ENCODE results near the gene CLDN22. TPM values are rescaled to one million over a fixed set of nuclear protein-coding genes. Genes with fewer than 3 reads are reported as not detected.

CLDN22 gene
- total and polyA plus RNA-seq, 9 of the 15 experiments (the other 6 are each of a cell fraction or from before 2014, with no cell fraction given): 0.21 TPM; not detected in 8

DNA sequence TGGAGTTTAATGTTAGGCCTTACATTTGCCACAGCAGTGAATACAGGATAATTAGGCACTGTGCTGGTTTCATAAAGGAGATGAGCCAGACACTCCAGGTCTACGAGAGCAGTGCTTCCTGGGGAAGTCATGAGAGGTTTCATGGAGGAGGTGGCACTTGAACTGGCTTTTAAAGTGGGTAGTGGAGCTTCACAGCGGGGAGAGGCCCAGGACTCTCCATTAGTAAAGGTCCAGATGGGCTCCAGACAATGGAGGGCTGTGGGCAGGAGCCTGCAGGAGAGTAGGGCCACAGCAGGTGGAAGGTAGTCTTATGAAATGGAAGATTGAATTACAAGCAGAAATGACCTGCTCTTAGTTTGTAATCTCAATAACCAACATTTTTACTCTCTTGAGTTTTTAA, 29.0 kb downstream of the CLDN22 start (continued):
- TF ChIP-seq PCBP2 (IDR thresholded peaks at IDR 0.05; ENCODE audit: low read depth, low read length, poor library complexity, severe bottlenecking): no peak
- TF ChIP-seq, protein P1, sequence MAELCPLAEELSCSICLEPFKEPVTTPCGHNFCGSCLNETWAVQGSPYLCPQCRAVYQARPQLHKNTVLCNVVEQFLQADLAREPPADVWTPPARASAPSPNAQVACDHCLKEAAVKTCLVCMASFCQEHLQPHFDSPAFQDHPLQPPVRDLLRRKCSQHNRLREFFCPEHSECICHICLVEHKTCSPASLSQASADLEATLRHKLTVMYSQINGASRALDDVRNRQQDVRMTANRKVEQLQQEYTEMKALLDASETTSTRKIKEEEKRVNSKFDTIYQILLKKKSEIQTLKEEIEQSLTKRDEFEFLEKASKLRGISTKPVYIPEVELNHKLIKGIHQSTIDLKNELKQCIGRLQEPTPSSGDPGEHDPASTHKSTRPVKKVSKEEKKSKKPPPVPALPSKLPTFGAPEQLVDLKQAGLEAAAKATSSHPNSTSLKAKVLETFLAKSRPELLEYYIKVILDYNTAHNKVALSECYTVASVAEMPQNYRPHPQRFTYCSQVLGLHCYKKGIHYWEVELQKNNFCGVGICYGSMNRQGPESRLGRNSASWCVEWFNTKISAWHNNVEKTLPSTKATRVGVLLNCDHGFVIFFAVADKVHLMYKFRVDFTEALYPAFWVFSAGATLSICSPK (IDR thresholded peaks at IDR 0.05; ENCODE audit: borderline replicate concordance): no peak

DNA sequence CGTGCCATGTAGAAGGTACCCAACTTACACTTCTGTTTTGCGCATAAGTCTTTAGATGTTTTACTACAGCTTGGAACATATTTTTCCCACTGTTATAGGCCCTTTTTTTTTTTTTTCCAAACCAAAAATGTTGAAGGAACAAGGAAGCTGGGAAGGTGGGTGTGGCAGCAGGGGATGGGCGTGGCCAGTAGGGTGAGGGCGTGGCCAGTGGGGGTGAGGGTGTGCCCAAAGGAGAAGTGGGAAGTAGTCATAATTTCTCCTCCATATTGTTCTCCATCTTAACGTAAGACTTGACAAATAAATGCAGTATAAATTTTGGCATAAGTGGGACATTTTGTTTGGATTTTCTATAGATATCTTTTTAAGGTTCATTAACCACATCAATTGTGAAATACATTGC, 30.4 kb downstream of the CLDN22 start:
- Histone ChIP-seq H4K20me1 (replicated peaks; ENCODE audit: control insufficient read depth, insufficient read depth, low read length) (no peaks in the 10 kb centered on the region), H2AFZ (ENCODE audit: low read depth, low read length) (peak overlapping the region; percentile 69; the same call in 1 of the 2 replicates), H3K36me3 (ENCODE audit: control insufficient read depth, insufficient read depth, low read length) (peaks cover 30% of the 10 kb centered on the region; the same call in 2 of the 3 replicates), H3K9ac (ENCODE audit: insufficient read depth in 1 of 2, low read depth in 2 of 2, low read length in 2 of 2) (no peak overlapping the region), H3K4me1 (replicated peaks in 1 of 2; ENCODE audit: control insufficient read depth in 2 of 2, insufficient read depth in 2 of 2, low read length in 2 of 2) (no peaks in the 10 kb centered on the region), H3K9me1 (ENCODE audit: control insufficient read depth, insufficient read depth, low read length) (no peaks in the 10 kb centered on the region), H3K27me3 (ENCODE audit: control insufficient read depth in 2 of 2, insufficient read depth in 2 of 2, low read length in 2 of 2) (no peaks in the 10 kb centered on the region), H3K4me2 (ENCODE audit: insufficient read depth, low read length) (no peak overlapping the region), H3K9me3 (replicated peaks; ENCODE audit: control insufficient read depth, insufficient read depth, low read depth, low read length) (no peaks in the 10 kb centered on the region), H3K4me3 (no peak overlapping the region), H3K79me2 (ENCODE audit: control insufficient read depth, insufficient read depth, low read length) (no peaks in the 10 kb centered on the region), H3K27ac (ENCODE audit: extremely low read depth, low read depth, low read length) (no peak overlapping the region)
- 47% methylated on average over 5 of the region's 5 CpGs for WGBS (ENCODE audit: insufficient coverage, low coverage, missing lambda C conversion rate)
- TF ChIP-seq ZNF3 (CRISPR knock-in tag; IDR thresholded peaks at IDR 0.05) (no peak), SPI1 (IDR thresholded peaks at IDR 0.05; ENCODE audit: borderline replicate concordance, low read depth, low read length) (peak; percentile 68), ASH1L (IDR thresholded peaks at IDR 0.05; ENCODE audit: borderline replicate concordance, low read depth, partially characterized antibody) (no peak), TAF7 (tag; IDR thresholded peaks at IDR 0.05) (no peak)
- TF ChIP-seq, protein P2, sequence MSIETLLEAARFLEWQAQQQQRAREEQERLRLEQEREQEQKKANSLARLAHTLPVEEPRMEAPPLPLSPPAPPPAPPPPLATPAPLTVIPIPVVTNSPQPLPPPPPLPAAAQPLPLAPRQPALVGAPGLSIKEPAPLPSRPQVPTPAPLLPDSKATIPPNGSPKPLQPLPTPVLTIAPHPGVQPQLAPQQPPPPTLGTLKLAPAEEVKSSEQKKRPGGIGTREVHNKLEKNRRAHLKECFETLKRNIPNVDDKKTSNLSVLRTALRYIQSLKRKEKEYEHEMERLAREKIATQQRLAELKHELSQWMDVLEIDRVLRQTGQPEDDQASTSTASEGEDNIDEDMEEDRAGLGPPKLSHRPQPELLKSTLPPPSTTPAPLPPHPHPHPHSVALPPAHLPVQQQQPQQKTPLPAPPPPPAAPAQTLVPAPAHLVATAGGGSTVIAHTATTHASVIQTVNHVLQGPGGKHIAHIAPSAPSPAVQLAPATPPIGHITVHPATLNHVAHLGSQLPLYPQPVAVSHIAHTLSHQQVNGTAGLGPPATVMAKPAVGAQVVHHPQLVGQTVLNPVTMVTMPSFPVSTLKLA (conservative IDR thresholded peaks at IDR 0.05): 0 out of 4 replicates have a peak, but pooled peaks of 1 of the 2 experiments have one; percentile 15
- TF ChIP-seq, protein P3, sequence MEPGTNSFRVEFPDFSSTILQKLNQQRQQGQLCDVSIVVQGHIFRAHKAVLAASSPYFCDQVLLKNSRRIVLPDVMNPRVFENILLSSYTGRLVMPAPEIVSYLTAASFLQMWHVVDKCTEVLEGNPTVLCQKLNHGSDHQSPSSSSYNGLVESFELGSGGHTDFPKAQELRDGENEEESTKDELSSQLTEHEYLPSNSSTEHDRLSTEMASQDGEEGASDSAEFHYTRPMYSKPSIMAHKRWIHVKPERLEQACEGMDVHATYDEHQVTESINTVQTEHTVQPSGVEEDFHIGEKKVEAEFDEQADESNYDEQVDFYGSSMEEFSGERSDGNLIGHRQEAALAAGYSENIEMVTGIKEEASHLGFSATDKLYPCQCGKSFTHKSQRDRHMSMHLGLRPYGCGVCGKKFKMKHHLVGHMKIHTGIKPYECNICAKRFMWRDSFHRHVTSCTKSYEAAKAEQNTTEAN (CRISPR knock-in tag; IDR thresholded peaks at IDR 0.05): no peak
- TF ChIP-seq, protein P4, sequence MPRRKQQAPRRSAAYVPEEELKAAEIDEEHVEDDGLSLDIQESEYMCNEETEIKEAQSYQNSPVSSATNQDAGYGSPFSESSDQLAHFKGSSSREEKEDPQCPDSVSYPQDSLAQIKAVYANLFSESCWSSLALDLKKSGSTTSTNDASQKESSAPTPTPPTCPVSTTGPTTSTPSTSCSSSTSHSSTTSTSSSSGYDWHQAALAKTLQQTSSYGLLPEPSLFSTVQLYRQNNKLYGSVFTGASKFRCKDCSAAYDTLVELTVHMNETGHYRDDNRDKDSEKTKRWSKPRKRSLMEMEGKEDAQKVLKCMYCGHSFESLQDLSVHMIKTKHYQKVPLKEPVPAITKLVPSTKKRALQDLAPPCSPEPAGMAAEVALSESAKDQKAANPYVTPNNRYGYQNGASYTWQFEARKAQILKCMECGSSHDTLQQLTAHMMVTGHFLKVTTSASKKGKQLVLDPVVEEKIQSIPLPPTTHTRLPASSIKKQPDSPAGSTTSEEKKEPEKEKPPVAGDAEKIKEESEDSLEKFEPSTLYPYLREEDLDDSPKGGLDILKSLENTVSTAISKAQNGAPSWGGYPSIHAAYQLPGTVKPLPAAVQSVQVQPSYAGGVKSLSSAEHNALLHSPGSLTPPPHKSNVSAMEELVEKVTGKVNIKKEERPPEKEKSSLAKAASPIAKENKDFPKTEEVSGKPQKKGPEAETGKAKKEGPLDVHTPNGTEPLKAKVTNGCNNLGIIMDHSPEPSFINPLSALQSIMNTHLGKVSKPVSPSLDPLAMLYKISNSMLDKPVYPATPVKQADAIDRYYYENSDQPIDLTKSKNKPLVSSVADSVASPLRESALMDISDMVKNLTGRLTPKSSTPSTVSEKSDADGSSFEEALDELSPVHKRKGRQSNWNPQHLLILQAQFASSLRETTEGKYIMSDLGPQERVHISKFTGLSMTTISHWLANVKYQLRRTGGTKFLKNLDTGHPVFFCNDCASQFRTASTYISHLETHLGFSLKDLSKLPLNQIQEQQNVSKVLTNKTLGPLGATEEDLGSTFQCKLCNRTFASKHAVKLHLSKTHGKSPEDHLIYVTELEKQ (CRISPR knock-in tag; IDR thresholded peaks at IDR 0.05): no peak
- ATAC-seq (peak; percentile 100), FAIRE-seq (peak; percentile 59), DNase-seq (ENCODE audit: extremely low read depth in 1 of 4, low spot score in 3 of 4) (peak; percentile 44 to 74 (median 70))
- in situ Hi-C loops (cut with MboI): no loop called here
- ChIA-PET CTCF (ENCODE audit: low intra/inter-chr PET ratio) (no interaction called here), POLR2A (interaction anchor here (0.7 kb wide), 1 partner anchor 315 kb away, joined by 3 read pairs; no protein-coding TSS in a partner anchor)
- intact Hi-C loops (cut with micrococcal nuclease): loop anchor here (1.0 kb wide), 1 partner anchor 13 kb away; no protein-coding TSS in a partner anchor
- BruUV-seq (replicated peaks): no TSS peak

Measured in K562 (cell line).